LNCAP (cell line): ENCODE measurements around the gene ETV2.

Experiments
- TF ChIP-seq, protein P1 (sequence below): fragments of 450-650 bp; IDR thresholded peaks from 2 replicates; pipeline ENCODE4 v1.5.1; 2017; ENCODE audit warnings: mild to moderate bottlenecking

ETV2 gene

DNA sequence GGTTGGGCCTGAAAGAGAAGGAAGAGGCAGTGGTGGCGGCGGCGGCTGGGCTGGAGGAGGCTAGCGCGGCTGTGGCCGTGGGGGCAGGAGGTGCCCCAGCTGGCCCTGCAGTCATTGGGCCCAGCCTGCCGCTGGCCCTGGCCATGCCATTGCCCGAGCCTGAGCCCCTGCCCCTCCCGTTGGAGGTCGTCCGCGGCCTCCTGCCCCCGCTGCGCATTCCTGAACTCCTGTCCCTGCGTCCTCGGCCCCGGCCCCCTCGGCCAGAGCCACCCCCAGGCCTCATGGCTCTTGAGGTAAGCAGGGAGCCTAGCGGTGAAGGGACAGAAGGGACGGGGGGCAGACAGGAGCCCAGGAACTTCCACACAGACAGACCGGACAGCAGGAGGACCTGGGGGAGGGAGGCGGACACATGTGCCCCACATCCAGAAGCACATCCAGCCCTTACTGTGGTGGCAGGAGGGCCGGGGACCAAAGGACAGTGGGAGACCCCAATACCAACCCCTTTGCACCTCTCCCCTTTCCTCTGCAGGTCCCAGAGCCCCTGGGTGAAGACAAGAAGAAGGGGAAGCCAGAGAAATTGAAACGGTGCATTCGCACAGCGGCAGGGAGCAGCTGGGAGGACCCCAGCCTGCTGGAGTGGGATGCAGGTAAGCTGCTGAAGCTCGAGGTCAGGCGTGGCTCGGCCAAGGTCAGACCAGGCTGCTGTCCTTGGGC, 7.7 kb upstream of the ETV2 start:
- TF ChIP-seq, protein P1, sequence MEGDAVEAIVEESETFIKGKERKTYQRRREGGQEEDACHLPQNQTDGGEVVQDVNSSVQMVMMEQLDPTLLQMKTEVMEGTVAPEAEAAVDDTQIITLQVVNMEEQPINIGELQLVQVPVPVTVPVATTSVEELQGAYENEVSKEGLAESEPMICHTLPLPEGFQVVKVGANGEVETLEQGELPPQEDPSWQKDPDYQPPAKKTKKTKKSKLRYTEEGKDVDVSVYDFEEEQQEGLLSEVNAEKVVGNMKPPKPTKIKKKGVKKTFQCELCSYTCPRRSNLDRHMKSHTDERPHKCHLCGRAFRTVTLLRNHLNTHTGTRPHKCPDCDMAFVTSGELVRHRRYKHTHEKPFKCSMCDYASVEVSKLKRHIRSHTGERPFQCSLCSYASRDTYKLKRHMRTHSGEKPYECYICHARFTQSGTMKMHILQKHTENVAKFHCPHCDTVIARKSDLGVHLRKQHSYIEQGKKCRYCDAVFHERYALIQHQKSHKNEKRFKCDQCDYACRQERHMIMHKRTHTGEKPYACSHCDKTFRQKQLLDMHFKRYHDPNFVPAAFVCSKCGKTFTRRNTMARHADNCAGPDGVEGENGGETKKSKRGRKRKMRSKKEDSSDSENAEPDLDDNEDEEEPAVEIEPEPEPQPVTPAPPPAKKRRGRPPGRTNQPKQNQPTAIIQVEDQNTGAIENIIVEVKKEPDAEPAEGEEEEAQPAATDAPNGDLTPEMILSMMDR, result no peak

DNA sequence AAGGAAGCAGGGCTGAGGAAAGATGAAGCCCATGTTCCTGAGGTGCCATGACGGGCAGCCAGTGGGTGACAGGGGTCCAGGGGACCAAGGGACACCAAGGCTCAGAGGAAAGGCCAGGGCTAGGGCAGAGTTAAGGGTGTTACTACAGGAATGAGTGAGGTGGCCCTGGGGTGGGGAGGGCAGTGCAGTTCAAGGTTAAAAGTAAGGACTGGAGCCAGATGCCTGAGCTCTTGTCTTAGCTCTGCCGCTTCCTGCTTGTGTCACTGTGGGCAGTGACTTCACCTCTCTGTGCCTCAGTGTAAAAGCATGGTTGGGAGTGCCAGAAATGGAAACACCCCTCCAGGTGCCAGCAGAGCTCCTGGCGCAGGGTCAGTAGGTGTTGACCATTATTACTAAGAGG, 4.9 kb upstream of the ETV2 start:
- TF ChIP-seq, protein P1, result no peak

DNA sequence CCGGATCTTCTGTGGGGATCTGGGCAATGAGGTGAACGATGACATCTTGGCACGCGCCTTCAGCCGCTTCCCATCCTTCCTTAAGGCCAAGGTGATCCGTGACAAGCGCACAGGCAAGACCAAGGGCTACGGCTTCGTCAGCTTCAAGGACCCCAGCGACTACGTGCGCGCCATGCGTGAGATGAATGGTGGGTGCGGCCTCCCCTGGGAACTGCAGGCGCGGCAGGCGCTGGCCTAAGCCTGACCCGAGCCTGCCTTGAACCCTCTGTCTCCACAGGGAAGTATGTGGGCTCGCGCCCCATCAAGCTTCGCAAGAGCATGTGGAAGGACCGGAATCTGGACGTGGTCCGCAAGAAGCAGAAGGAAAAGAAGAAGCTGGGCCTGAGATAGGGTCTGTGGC, 4.4 kb upstream of the ETV2 start:
- TF ChIP-seq, protein P1, result no peak

DNA sequence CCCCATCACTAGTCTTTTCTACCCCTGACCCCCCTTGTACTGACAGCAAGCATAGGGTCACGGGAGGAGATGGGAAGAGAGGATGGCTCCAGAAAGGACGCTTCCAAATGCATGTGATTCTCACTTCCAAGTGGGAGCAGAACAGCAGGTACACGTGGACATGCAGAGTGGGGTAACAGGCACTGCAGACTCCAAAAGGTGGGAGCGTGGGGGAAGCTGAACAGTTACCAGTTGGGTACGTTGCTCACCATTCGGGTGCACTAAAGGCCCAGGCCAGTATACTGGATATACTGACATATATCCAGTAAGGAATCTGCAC, 2.3 kb upstream of the ETV2 start:
- TF ChIP-seq, protein P1, result no peak

DNA sequence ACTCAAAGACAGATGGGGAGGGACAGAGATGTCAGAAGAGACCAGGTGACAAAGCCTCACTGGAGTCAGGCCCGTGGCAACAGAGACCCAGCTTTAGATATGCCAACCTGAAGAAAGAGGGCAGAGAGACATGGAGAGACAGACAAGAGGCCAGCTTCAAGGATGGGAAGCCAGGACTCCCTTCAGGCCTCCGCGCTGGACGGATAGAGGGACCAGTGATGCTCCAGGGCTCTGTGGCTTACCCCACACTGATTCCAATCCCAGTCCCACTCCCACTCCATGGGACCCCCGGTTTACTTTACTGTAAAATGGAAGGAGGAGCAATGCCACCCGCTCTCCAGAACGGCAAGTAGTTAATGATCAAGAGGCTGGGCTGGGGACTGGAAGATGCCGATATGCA, 1.7 kb upstream of the ETV2 start:
- TF ChIP-seq, protein P1, result no peak

DNA sequence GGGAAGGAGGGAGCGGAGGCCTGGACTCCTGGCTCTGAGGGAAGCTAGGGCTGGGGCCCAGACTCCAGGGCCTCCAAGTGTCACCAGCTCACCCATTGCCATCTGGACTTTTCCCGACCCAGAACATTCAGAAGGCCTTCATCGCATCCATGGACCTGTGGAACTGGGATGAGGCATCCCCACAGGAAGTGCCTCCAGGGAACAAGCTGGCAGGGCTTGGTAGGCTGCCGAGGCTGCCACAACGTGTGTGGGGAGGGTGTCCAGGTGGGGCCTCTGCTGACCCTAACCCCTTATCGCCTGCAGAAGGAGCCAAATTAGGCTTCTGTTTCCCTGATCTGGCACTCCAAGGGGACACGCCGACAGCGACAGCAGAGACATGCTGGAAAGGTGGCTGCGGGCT, 767 bp downstream of the ETV2 start:
- TF ChIP-seq, protein P1, result no peak

DNA sequence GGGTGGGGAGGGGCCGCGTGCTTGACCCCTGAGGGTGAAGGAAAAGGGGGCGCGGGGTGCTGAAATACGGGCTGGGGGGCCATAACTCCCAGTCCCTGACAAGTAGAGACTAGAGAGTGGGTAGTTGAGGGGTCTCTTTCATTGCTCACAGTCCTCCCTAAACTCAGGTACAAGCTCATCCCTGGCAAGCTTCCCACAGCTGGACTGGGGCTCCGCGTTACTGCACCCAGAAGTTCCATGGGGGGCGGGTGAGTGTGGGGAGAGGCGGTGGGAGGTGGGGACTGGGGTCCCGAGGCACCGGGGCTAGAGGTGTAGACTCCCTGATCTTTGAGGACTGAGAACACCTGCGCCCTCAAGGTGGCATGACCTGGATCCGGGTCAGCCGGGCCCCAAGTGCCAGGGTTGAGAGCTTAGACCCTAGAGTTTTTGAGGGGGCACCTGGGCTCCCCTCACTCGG, 1.3 kb downstream of the ETV2 start:
- TF ChIP-seq, protein P1, result no peak
